ENCODE results near the gene KLHL10. TPM values are rescaled to one million over a fixed set of nuclear protein-coding genes. Genes with fewer than 3 reads are reported as not detected.
A peak's percentile ranks its signal among the peaks of the same experiment; 100 is the strongest.

KLHL10 gene
- total and polyA plus RNA-seq, 2 of the 13 experiments (the other 11 are each of a cell fraction or from before 2014, with no cell fraction given): 0.04 to 0.08 TPM

DNA sequence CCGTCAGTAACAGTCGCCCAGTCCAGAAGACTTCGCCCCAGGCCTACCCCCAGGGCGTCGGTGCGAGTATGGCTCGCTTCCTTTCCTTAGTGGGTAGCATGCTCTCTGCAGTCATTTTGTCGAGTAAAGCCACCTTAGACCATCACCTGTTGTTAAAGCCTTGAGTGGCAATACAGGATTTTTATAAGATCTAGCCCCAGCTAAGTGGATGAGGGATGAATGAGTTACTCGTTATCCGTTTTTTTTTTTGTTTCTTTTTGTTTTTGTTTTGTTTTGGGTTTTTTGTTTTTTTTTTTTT is 27.9 kb downstream of the KLHL10 start:
- H3K4me2 ChIP-seq (ENCODE audit: low read depth, low read length): peak overlapping the region; percentile 98
- no peak for DNase-seq (ENCODE audit: low spot score)
- FAIRE-seq: no peak
- peak overlapping the region; percentile 79 for H3K27ac ChIP-seq (ENCODE audit: extremely low read length, insufficient read depth, low read length)
- H3K9me3 ChIP-seq (ENCODE audit: low read length): no peaks in the 10 kb centered on the region
- ATAC-seq: no peak
- WGBS (ENCODE audit: low lambda C conversion rate): 3% methylated on average over 8 of the region's 10 CpGs
- in situ Hi-C loops (cut with HindIII; ENCODE audit: extremely low pct_ligation_motif_present, low pct_unique_long_range_greater_than_20kb) (no loop called here), intact Hi-C loops (cut with micrococcal nuclease; ENCODE audit: unreplicated experiment) (loop anchor here (5.0 to 10.0 kb wide), 2 partner anchors 42 to 51 kb away; partner anchors contain the start of genes FKBP10 and P3H4)
- BruUV-seq (replicated peaks): no TSS peak
- no peaks in the 10 kb centered on the region; a peak in 1 of 5 replicates for H3K27me3 ChIP-seq (ENCODE audit: control insufficient read depth in 1 of 2, insufficient read depth in 2 of 2, low read length in 2 of 2)
- H3K9ac ChIP-seq (ENCODE audit: insufficient read depth, low read depth, low read length): peak overlapping the region; percentile 65
- peak overlapping the region; percentile 93 for H2AFZ ChIP-seq (ENCODE audit: low read length)
- POLR2A ChIA-PET: interaction anchor here (0.7 to 3.1 kb wide), 25 partner anchors 8 to 177 kb away, joined by 3 to 24 read pairs (median 6); partner anchors contain the start of genes ACLY, CNP, FKBP10 and JUP
- peaks cover 8 to 15% of the 10 kb centered on the region in 2 experiments for H3K36me3 ChIP-seq (replicated peaks in 1 of 2; ENCODE audit: control insufficient read depth in 1 of 2, insufficient read depth in 2 of 2, low read length in 2 of 2)
- peak overlapping the region; percentile 83 to 98 (median 91); a peak in 5 of 6 replicates for H3K4me3 ChIP-seq (replicated peaks in 1 of 3; ENCODE audit: insufficient read depth in 1 of 3, low read depth in 2 of 3, low read length in 3 of 3)
- H3K4me1 ChIP-seq (ENCODE audit: insufficient read depth, low read length): peaks cover 56% of the 10 kb centered on the region
- peaks cover 29% of the 10 kb centered on the region for H4K20me1 ChIP-seq (ENCODE audit: insufficient read depth, low read length)
- H3K79me2 ChIP-seq (ENCODE audit: insufficient read depth, low read length): peaks cover 41% of the 10 kb centered on the region
- CTCF ChIA-PET (ENCODE audit: low intra/inter-chr PET ratio, low total read pairs): no interaction called here
- 0 out of 2 replicates have a peak, but pooled peaks have one; percentile 42 for TF ChIP-seq MED1 (CRISPR knock-in tag; IDR thresholded peaks at IDR 0.05)
- 0 out of 2 replicates have a peak, but pooled peaks have one; percentile 4 for TF ChIP-seq ZNF629 (CRISPR knock-in tag; conservative IDR thresholded peaks at IDR 0.05)
- 0 out of 2 replicates have a peak, but pooled peaks have one; percentile 8 for TF ChIP-seq ZNF616 (CRISPR knock-in tag; IDR thresholded peaks at IDR 0.05; ENCODE audit: low read depth)
- no peak; the same call in 1 of the 2 replicates for TF ChIP-seq SPEN (CRISPR knock-in tag; IDR thresholded peaks at IDR 0.05; ENCODE audit: low read depth)
- no peak for TF ChIP-seq U2AF2 (IDR thresholded peaks at IDR 0.05; ENCODE audit: low read depth, low read length)
- TF ChIP-seq ZNF773 (CRISPR knock-in tag; IDR thresholded peaks at IDR 0.05; ENCODE audit: borderline replicate concordance): 0 out of 2 replicates have a peak, but pooled peaks have one; percentile 3
- TF ChIP-seq, protein P1, sequence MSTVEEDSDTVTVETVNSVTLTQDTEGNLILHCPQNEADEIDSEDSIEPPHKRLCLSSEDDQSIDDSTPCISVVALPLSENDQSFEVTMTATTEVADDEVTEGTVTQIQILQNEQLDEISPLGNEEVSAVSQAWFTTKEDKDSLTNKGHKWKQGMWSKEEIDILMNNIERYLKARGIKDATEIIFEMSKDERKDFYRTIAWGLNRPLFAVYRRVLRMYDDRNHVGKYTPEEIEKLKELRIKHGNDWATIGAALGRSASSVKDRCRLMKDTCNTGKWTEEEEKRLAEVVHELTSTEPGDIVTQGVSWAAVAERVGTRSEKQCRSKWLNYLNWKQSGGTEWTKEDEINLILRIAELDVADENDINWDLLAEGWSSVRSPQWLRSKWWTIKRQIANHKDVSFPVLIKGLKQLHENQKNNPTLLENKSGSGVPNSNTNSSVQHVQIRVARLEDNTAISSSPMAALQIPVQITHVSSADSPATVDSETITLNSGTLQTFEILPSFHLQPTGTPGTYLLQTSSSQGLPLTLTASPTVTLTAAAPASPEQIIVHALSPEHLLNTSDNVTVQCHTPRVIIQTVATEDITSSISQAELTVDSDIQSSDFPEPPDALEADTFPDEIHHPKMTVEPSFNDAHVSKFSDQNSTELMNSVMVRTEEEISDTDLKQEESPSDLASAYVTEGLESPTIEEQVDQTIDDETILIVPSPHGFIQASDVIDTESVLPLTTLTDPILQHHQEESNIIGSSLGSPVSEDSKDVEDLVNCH (CRISPR knock-in tag; IDR thresholded peaks at IDR 0.05): no peak
- peak; percentile 12; the same call in 1 of the 2 replicates for TF ChIP-seq ZSCAN9 (CRISPR knock-in tag; IDR thresholded peaks at IDR 0.05; ENCODE audit: borderline replicate concordance)
- peak; percentile 7; the same call in 1 of the 2 replicates for TF ChIP-seq KLF6 (CRISPR knock-in tag; IDR thresholded peaks at IDR 0.05)
- TF ChIP-seq ZBTB7B (CRISPR knock-in tag; IDR thresholded peaks at IDR 0.05): no peak
- TF ChIP-seq ZNF558 (CRISPR knock-in tag; IDR thresholded peaks at IDR 0.05; ENCODE audit: borderline replicate concordance): no peak
- TF ChIP-seq MAFF (IDR thresholded peaks at IDR 0.05; ENCODE audit: low read depth, low read length): no peak
- no peak for TF ChIP-seq XRCC5 (optimal IDR thresholded peaks at IDR 0.05; ENCODE audit: low read length)
- no peak; the same call in 1 of the 2 replicates for TF ChIP-seq SAFB2 (CRISPR knock-in tag; IDR thresholded peaks at IDR 0.05; ENCODE audit: borderline replicate concordance, low read depth)
- 0 out of 2 replicates have a peak, but pooled peaks have one; percentile 26 for TF ChIP-seq ZNF761 (CRISPR knock-in tag; conservative IDR thresholded peaks at IDR 0.05)
- peak; percentile 34; the same call in 1 of the 2 replicates for TF ChIP-seq SALL1 (CRISPR knock-in tag; IDR thresholded peaks at IDR 0.05)
- peak; percentile 9; the same call in 1 of the 2 replicates for TF ChIP-seq HNF4G (IDR thresholded peaks at IDR 0.05; ENCODE audit: borderline replicate concordance, low read depth, low read length)
- TF ChIP-seq HNF4G (CRISPR knock-in tag; IDR thresholded peaks at IDR 0.05; ENCODE audit: borderline replicate concordance, low read depth): no peak
- TF ChIP-seq, protein P2, sequence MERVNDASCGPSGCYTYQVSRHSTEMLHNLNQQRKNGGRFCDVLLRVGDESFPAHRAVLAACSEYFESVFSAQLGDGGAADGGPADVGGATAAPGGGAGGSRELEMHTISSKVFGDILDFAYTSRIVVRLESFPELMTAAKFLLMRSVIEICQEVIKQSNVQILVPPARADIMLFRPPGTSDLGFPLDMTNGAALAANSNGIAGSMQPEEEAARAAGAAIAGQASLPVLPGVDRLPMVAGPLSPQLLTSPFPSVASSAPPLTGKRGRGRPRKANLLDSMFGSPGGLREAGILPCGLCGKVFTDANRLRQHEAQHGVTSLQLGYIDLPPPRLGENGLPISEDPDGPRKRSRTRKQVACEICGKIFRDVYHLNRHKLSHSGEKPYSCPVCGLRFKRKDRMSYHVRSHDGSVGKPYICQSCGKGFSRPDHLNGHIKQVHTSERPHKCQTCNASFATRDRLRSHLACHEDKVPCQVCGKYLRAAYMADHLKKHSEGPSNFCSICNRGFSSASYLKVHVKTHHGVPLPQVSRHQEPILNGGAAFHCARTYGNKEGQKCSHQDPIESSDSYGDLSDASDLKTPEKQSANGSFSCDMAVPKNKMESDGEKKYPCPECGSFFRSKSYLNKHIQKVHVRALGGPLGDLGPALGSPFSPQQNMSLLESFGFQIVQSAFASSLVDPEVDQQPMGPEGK (CRISPR knock-in tag; IDR thresholded peaks at IDR 0.05): peak; percentile 59; the same call in 1 of the 2 replicates
- 0 out of 2 replicates have a peak, but pooled peaks have one; percentile 23 for TF ChIP-seq ZNF160 (CRISPR knock-in tag; IDR thresholded peaks at IDR 0.05)
- TF ChIP-seq FOXM1 (CRISPR knock-in tag; IDR thresholded peaks at IDR 0.05): no peak
- TF ChIP-seq MIXL1 (CRISPR knock-in tag; IDR thresholded peaks at IDR 0.05): peak; percentile 8; the same call in 1 of the 2 replicates
- TF ChIP-seq ZC3H13 (CRISPR knock-in tag; IDR thresholded peaks at IDR 0.05): peak; percentile 67; the same call in 1 of the 2 replicates
